ENCODE results near the gene SPOCD1.

- TF ChIP-seq, protein P1, sequence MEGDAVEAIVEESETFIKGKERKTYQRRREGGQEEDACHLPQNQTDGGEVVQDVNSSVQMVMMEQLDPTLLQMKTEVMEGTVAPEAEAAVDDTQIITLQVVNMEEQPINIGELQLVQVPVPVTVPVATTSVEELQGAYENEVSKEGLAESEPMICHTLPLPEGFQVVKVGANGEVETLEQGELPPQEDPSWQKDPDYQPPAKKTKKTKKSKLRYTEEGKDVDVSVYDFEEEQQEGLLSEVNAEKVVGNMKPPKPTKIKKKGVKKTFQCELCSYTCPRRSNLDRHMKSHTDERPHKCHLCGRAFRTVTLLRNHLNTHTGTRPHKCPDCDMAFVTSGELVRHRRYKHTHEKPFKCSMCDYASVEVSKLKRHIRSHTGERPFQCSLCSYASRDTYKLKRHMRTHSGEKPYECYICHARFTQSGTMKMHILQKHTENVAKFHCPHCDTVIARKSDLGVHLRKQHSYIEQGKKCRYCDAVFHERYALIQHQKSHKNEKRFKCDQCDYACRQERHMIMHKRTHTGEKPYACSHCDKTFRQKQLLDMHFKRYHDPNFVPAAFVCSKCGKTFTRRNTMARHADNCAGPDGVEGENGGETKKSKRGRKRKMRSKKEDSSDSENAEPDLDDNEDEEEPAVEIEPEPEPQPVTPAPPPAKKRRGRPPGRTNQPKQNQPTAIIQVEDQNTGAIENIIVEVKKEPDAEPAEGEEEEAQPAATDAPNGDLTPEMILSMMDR (IDR thresholded peaks at IDR 0.05 in 8 of 11, conservative IDR thresholded peaks at IDR 0.05 in 3 of 11): no peak
- TF ChIP-seq POLR2A (IDR thresholded peaks at IDR 0.05): no peak
Observed at GRCh38 chr1:31799895-31800673, 15.7 kb downstream of the SPOCD1 start.

All from spleen (tissue), 7 donors.